ENCODE results near the gene PPP1R14D.

Gene PPP1R14D

DNA sequence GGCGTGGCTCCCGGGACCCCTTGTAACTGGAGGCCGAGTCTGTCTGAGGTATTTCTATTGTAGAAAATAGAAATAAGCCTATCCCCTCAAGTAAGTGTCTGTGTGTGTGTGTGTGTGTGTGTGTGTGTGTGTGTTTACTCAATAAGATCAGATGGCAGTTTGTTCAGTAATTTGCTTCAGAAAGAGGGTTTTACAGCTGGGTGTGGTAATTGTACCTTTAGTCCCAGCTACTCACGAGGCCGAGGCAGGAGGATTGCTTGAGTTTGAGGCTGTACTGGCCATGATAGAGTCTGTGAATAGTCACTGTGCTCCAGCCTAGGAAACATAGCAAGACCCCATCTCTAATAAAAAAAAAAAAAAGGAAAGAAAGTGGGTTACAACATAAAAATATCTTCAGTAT is 24.0 kb upstream of the PPP1R14D start:
- DNase-seq (ENCODE audit: low spot score), result no peak

DNA sequence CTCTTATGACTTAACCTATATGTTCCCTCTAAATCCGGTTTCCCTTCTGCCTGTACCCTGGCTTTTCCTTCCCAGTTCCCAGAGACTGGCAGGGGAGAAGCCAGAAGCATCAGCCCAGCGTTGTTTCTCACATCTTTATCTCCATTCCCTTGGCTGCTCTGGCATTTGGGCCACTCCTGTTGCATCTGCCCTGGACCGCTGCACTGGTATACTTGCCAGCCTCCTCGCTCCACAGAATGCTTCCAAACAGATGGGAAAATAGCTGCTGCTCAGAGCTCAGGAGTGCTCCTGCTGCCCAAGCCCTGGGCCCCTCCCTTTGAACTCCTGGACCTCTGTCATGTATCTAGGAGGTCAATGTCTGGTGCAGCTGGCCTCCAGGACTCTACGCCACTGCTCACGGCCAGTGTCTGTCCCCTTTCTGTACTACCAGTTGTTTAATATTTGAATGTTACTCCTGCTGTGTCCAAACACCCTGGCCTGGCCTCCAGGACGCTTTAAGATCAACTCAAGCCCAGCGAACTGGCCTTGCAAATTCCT is 22.1 kb upstream of the PPP1R14D start:
- DNase-seq (ENCODE audit: low spot score), result no peak

DNA sequence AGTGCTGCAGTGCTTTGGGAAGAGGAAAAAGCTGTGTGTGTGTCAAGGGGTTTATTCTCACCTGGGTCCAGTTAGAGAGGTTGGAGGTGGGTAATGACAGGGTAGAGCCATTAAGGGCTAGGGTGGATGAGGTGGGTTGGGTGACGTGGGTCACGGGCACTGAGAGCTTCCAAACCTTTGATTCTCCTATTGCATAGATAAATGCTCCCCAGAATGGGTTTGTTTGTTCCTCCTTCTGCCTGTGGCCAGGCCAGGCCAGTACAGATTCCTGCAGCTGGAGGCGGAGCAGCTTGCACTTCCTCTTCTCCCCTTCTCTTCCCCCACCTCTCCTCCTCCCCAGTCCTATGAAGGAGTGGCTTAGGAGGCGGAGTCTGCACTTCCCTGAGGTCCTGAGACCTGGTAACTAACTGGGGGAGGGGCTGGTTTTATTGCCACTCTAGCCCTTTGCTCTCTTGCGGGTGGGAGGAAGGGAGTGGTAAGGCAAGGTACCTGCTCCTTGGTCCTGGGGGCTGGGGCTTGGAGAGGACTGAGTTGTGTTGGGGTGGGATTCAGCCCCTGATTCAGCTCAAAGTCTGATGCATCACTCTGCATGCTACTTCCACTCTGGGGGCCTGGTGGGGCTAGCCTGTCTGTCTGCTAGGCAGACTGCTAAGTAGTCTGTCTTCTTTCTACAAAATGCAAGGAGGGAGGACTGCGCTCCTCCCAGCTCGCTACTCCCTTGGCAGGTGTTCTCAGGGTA is 18.9 kb upstream of the PPP1R14D start:
- DNase-seq (ENCODE audit: low spot score), result no peak

DNA sequence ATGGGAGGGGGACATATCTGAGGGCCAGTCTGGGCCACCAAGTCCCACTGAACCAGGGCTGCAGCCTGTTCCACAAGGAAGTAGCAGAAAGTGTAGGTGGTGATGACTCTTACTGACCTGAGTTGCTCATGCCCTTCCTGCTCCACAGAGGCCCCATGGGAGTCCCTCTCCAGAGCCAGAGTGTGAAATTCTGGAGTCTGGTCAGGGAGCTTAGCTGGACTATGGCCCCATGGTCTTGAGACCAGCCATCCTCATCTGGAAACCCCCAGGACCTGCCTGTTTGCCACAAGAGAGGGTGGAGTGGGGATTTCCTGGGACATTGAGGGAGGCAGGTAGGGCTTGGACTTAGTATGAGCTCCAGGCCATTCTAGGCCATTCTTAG is 18.3 kb upstream of the PPP1R14D start:
- DNase-seq (ENCODE audit: low spot score), result no peak

DNA sequence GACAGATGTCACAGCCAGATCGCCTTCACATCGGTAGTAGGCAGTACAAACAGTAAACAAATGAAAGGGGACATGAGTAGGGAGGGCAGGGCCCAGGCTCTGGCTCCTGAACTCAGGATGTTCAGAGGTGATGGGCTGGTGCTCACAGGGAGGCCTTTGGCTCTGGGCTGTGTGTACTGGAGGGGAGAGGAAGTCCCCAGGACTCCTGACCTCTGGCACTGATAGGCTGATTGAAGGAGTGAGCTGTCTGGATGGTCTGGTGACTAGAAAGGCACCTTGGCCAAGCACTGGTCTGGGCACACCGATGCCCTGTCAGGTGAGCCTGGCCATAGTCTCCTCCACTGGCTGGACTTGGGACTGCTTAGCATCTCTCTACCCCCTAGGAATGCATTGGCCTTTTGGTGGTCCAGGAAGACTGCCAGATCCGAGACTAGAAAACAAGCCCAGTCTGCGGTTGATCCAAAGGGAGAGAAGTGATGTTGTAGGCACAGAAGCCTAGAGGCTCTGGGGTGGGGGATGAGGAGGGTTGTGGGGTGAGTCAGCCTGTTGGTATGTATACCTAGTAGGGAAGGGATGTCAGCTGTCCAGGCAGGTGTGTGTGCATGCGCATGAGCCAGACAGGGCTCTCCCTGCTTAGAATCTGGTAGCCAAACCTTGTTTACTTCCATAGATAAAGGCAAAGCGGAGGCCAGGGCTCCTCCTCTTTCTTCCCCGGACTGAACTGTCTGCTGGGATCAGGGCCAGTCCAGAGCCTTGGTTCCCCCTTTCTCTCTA is 17.2 kb upstream of the PPP1R14D start:
- no peak for DNase-seq (ENCODE audit: low spot score)

DNA sequence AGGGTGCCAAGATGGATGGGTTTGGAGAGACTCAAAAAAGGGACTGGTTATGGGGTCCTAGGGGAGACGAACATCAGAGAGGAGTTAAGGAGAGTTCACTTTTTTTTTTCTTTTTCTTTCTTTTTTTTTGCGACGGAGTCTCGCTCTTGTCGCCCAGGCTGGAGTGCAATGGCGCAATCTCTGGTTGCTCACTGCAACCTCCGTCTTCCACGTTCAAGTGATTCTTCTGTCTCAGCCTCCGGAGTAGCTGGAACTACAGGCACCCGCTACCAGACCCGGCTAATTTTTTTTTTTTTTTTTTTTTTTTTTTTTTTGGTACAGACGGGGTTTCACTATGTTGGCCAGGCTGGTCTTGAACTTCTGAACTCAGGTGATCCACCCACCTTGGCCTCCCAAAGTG is 16.5 kb upstream of the PPP1R14D start:
- no peak for DNase-seq (ENCODE audit: low spot score)

DNA sequence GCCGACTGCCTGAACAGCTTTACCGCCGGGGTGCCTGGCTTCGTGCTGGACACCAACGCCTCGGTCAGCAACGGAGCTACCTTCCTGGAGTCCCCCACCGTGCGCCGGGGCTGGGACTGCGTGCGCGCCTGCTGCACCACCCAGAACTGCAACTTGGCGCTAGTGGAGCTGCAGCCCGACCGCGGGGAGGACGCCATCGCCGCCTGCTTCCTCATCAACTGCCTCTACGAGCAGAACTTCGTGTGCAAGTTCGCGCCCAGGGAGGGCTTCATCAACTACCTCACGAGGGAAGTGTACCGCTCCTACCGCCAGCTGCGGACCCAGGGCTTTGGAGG is 16.2 kb upstream of the PPP1R14D start:
- DNase-seq (ENCODE audit: low spot score), result no peak

DNA sequence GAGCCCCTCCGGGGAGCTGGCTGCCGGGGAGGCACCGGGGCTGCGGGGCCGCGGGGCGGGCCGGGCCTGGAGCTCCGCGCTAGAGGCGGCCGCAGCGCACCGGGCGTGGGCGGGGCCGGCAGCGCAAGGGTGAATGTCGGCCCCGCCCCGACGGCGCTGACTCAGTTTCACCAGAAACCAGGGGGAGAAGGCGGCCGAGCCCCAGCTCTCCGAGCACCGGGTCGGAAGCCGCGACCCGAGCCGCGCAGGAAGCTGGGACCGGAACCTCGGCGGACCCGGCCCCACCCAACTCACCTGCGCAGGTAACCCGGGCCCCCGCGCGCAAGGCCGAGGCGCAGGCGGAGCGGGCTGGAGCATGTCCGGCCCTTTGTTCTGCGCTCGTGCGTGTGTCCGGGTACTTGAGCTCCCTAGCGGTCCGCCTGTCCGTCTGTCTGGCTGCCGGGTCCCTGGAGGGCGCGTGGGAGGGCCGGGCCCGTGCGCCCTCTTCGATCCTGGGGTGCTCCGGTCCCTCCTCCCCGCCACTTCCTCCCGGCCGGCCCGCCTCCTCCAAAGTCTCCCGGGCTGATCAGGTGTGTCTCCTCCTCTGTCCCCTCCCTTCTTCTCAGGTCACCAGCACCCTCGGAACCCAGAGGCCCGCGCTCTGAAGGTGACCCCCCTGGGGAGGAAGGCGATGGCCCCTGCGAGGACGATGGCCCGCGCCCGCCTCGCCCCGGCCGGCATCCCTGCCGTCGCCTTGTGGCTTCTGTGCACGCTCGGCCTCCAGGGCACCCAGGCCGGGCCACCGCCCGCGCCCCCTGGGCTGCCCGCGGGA is 15.6 kb upstream of the PPP1R14D start, which contains the start of gene SPINT1:
Gene SPINT1 (plus strand): TSS at position 164 of the 811 bp plus-strand sequence. CDS start 507 bp downstream, at position 671.
- no peak for DNase-seq (ENCODE audit: low spot score)

DNA sequence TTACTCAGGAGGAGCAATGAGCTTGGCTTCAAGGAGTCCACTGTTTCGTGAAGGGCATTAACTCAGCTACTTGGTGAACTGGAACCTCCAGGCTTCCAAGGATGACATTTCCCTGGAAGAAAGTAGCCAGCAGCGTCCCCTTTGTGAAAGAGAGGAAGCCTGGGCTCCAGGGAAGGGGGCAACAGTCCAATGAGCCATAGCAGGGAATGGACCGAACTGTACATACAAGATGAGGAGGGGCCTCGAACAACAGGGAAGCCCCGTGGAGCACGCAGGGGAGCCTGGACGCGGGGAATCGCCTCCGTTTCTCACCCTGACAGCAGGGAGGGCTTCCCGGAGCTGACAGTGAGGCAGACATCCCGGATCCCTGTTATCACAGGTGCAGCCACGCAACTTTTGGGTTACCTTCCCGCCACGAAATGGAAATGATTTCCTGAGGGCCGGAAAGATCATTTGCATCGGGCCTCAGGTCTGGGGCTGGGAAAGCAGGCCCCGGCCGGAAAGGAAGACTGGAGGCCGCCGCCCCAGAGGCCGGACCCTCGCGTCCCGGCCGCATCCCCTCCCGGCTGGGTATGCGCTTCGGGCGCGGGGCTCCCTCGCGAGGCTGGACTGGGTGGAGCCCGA is 14.9 kb upstream of the PPP1R14D start:
- no peak for DNase-seq (ENCODE audit: low spot score)

DNA sequence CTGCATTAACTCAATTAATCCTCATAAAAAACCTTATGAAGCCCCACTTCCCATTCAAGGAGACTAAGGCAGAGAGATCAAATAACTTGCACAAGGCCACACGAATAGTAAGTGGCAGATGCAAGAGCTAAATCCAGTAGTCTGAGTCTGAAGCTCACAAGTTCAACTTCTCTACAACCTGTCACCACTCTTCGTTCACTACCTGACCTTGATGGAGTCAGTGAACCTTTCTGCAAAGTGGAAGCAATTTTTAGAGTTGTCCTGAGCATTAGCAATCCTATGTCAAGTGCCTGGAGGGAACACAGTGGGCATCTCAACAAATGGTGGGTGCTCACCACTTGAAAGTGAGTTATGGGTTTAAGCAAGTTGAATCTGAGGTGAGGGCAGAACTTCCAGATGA is 13.2 kb upstream of the PPP1R14D start:
- no peak for DNase-seq (ENCODE audit: low spot score)

DNA sequence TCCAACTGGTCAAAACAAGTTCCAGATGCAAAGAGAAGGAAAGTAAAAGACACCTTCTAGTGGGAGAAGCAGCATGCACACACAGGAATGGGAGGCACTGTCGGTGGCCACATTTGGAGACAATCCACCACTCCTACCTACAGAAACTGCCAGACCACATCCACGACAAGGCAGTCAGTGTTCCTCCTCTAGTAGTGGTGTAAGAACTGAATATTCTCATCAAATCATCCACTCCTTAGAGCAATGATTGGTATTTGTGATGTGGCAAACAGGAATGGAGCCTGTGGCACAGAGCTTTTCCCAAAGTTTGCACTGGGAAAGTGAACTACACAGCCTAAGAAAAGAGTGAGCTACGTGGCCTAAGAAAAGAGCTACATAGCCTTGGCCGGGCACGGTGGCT is 10.2 kb upstream of the PPP1R14D start:
- no peak for DNase-seq (ENCODE audit: low spot score)

DNA sequence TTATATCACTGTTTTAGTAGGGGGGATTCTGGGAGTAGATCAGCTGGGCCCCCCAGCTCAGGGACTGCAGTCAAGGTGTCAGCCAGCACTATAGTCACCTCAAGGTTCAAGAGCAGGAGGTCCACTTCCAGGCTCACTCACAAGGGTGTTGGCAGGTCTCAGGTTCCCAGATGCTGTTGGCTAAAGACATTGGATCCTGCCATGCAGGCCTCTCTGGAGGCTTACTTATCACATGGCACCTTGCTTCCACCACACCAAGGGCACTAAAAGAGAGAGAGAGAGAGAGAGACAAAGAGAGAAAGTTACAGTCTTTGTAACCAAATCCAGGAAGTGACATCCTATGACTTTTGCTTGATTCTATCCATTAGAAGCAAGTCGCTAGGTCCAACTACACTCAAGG is 7.5 kb upstream of the PPP1R14D start:
- DNase-seq (ENCODE audit: low spot score), result no peak

DNA sequence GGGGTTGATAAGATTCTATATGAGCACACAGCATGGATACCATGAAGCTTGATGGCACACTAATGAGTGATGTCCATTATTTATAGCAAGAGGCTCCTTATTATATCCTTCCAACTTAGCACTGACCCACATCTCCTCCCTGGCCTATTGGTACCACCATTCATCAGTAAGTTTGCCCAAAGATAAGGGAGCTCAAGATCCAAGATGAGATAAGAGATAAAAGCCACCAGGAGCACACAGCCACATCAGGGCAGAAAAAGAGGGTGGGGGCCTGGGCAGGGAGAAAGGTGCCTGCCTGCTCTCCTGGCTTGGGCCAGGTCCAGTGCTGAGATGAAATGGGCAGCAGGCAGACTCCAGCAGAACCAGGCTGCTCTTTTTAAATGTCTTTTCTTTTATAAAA is 4.4 kb upstream of the PPP1R14D start:
- DNase-seq (ENCODE audit: low spot score), result no peak

DNA sequence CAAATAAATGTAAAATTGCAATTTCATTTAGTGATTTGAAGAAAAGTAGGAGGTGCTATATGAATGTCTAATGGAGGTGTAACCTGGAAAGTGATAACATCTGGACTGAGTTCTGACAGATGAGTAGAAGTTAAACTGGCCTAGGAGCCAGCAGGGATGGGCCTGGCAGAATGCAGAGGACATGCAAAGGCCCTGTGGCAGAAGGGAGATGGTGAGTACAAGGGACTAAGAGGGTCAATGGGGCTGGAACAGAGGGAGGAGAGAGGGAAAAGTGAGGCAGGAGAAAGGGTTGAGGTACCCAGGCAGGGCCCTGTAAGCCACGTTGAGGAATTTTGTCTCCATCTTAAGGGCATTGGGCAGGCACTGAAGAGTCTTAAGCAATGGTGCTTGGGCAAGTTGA is 3.4 kb upstream of the PPP1R14D start:
- DNase-seq (ENCODE audit: low spot score), result no peak

DNA sequence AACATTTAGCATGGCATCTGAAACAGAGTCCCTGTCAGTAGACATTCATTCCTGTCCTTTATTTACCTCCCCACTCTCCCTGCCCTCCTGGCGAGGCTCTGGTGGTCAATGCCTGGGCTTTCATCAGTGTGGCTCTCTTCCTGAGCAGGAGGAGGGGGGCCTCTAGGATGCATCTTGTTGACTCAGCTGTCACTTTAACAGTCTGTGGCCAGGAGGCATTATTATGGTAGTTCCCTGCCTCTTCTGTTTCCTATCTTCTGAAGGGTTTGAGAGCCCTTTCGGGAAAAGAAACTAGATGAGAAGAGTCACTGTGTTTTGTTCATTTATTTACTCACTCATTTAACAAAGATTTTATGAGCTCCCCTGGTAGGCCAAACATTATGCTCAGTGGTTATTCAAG is 2.4 kb upstream of the PPP1R14D start:
- no peak for DNase-seq (ENCODE audit: low spot score)

DNA sequence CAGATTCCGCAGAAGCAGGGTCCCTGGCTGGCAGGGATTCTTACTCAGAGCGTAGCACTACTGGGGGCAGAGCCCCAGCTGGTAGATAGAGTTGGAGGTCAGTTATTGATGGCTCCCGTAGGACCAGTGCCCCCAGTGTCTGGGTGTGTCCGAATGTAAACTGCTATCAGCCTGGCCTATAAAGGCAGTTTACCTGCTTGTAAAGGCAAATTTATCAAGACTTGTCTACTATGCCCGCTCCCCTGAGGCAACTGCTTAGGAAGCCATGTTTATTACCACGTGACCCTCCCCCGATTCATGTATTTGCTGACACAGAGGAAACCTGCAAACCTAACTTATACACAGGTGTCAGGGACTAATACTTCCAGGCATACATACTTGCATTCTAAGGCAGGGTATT is 607 bp upstream of the PPP1R14D start:
- DNase-seq (ENCODE audit: low spot score), result no peak

DNA sequence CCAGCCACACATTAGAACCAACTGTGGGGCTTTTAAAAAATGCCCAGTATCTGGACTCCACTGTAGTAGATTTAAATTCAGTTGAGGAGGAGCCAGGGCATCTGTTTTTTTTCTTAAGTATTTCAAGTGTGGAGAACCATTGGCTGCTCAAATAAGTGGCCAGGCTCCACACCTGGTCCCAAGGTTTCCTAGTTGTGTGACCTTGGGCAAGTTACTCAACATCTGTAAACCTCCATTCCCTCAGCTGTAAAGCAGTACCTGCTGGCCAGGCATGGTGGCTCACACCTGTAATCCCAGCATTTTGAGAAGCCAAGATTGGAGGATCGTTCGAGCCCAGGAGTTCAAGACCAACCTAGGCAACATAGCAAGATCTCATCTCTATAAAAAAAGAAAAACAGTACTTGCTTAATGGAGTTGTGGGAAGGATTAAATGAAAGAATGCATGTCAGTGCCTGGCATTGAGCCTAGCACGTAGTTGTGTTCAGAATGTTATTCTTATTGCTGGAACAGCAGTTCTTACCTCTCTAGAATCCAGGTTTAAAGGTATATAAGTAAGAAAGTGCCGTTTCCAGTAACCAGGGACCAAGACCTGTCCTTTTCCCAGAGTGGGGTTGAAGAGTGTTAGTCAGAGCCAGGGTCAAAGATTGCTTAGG is 2.0 kb downstream of the PPP1R14D start:
- DNase-seq (ENCODE audit: low spot score), result no peak

DNA sequence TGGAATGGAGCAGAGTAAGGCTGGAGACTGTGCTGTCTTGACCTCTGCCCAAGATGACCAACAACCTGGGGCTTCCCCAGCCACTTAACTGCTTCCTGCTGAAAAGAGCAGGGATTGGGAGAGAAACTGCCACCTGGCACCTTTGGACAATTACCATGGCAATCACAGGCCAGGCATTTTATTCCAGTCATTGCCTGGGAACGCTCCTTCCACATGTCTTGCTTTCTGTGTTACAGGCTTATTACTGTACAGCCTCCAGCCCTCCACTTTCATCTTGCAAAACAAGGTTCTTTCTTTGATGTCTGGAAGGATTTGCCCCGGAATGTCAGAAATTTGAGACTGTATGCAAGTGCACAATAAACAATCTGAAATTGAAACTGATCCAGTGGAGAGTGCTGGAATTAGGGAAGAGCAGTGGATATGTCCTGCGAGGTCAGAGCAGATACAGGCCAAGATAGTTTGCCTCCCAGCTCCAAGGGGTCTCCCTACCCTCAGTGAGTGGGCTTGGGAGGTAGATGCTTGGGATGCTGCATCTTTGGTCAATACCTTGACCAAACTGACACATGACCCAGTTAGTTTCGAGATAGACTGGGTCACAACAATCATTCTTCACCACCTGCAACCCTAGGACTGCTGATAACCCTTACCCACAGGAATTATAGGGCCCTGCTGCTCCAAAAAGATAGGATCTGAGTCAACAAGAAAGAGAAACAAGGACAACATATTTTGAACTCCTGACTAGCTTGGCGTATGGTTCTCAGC is 2.7 kb downstream of the PPP1R14D start:
- no peak for DNase-seq (ENCODE audit: low spot score)

DNA sequence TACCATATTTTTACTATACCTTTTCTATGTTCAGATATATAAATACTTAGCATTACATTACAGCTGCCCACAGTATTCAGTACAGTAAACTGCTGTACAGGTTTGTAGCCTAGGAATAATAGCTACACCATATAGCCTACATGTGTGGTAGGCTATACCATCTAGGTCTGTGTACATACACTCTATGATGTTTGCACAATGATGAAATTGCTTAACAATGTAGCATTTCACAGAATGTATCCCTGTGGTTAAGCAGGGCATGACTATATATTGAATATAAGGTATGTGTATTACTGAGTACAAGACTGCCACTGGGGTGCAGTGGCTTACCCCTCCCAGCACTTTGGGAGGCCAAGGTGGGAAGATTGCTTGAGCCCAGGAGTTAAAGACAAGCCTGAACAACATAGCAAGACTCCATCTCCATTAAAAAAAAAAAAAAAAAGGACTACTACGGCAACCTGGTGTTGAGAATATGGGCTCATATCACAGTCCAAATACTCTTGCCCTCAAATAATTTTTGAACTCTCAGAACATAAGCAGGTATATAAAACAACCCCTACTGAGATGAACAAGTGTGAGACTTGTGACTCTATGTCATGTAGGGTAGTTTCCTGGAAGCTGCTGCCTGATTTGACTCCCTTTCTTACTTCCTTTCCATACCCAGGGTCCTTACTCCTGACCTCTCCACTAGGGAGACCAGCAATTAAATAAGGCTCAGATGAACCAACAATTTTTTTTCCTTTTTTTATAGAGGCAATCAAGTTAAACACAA is 4.8 kb downstream of the PPP1R14D start:
- no peak for DNase-seq (ENCODE audit: low spot score)

DNA sequence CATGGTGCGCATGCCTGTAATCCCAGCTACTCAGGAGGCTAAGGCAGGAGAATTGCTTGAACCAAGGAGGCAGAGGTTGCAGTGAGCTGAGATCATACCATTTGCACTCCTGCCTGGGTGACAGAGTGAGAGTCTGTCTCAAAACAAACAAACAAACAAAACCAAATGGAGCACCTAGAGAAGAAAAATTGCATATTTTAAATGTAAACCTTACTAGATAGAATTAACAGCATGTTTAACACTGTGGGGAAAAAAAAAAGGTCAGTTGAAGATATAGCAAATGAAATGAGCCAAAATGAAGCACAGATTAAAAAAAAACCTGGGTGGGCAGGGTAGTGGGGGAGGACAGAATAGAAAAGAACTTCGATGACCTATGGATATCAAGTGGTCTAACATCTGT is 7.3 kb downstream of the PPP1R14D start:
- DNase-seq (ENCODE audit: low spot score), result no peak
